ENCODE data around the gene CAMK4.

DNA sequence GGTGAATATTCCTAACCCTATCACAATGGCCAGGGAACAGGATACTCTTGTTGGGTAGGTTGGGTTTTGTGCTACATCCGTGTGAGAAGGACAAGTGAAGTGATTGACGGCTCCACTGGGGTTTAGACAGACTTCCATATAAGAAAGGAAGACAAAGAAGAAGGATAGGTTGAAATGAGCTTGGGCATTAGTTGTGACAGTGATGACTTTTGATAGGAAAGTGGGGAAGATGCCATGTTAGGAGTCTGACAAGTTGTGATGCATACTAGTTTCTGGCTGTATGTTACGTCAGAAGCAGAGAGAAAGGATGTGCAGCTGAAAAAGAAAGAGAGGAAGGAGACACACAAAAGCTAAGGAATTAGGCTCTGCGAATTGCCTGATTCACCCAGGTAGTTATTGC, 150.2 kb downstream of the CAMK4 start:
- TF ChIP-seq RAD21 (IDR thresholded peaks at IDR 0.05) (no peak), YY1 (IDR thresholded peaks at IDR 0.05) (no peak)
